Measurements from ENCODE around the gene SLC35F5.

DNA sequence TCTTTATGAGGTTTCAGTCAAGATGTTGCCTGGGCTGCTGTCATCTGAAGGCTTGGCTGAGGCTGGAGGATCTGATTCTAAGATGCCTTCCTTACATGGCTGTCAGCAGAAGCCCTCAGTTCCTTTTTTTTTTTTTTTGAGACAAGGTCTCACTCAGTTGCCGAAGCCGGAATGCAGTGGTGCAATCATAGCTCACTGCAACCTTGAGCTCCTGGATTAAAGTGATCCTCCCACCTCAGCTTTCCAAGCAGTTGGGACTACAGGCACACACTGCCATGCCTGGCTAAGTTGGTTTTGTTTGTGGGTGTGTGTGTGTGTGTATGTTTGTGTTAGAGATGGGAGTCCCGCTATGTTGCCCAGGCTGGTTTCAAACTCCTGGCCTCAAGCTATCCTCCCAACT is 13.1 kb upstream of the SLC35F5 start:
- TF ChIP-seq ATF1 (CRISPR knock-in tag; IDR thresholded peaks at IDR 0.05) (no peak), KLF6 (CRISPR knock-in tag; IDR thresholded peaks at IDR 0.05) (no peak), ELF3 (CRISPR knock-in tag; IDR thresholded peaks at IDR 0.05) (no peak), YEATS4 (CRISPR knock-in tag; IDR thresholded peaks at IDR 0.05; ENCODE audit: borderline replicate concordance) (no peak), AGO1 (IDR thresholded peaks at IDR 0.05; ENCODE audit: low read depth, low read length, poor library complexity, severe bottlenecking) (no peak), ZNF777 (CRISPR knock-in tag; IDR thresholded peaks at IDR 0.05) (no peak), KAT7 (CRISPR knock-in tag; IDR thresholded peaks at IDR 0.05; ENCODE audit: borderline replicate concordance) (no peak), EZH2 (conservative IDR thresholded peaks at IDR 0.05; ENCODE audit: low read depth, low read length) (no peak), IRX3 (CRISPR knock-in tag; IDR thresholded peaks at IDR 0.05; ENCODE audit: borderline replicate concordance, low read depth) (no peak), ZBTB20 (CRISPR knock-in tag; IDR thresholded peaks at IDR 0.05; ENCODE audit: borderline replicate concordance, low read depth) (no peak), XRCC5 (optimal IDR thresholded peaks at IDR 0.05; ENCODE audit: low read length) (no peak)
- TF ChIP-seq, protein P1, sequence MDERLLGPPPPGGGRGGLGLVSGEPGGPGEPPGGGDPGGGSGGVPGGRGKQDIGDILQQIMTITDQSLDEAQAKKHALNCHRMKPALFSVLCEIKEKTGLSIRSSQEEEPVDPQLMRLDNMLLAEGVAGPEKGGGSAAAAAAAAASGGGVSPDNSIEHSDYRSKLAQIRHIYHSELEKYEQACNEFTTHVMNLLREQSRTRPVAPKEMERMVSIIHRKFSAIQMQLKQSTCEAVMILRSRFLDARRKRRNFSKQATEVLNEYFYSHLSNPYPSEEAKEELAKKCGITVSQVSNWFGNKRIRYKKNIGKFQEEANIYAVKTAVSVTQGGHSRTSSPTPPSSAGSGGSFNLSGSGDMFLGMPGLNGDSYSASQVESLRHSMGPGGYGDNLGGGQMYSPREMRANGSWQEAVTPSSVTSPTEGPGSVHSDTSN (CRISPR knock-in tag; IDR thresholded peaks at IDR 0.05): no peak
